Activated CD8-positive, alpha-beta memory T cell treated with anti-CD3 and anti-CD28 coated beads for 48 hours (primary cell): ENCODE measurements around the gene GLRB.
"Not testable (repeated sequence)": the region's sequence is repeated elsewhere in the genome, so short reads cannot be mapped to it uniquely, and the experiment has no call there.

Experiments used
- DNase-seq, 3 experiments: peaks; one replicate each; pipeline ENCODE4 v3.0.0-alpha.2; 2020; ENCODE audit warnings: low read depth in 2 of 3, low spot score in 2 of 3

The GLRB gene

DNA sequence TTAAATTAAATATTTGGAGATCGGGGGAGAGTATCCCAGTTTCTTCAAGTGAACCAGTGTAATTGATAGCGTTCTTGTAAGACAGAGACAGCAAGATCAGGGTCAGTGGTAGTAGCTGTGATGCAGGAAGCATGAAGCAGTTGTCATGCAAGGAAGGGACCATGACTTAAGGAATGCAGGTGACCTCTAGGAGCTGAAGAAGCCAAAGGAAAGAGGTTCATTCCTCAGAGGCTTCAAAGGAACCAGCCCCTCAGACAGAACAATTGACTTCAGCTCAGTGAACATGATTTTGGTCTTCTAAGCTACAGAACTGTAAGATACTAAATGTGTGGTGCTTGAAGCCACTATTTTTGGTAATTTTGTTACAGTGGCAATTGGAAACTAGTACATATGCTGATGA lies 51.6 kb downstream of the GLRB start:
- no peak for DNase-seq

DNA sequence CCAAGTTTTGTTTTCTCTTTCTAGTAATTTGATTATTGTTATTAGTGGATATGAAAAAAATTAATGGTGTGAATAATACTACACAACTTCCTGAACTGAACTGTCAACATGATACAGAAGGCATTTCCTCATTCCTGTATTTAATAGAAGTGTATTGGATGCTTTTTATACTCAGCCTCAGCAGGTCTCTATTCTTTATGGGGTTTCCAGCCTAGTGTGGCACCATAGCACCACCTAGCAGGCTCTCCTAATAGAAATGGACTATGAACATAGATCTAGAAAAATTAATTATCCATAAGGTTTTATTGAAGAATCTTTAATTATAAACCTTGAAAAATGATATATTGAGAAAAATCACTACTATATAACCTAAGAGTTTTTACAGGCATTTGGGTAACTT lies 52.4 kb downstream of the GLRB start:
- no peak for DNase-seq

DNA sequence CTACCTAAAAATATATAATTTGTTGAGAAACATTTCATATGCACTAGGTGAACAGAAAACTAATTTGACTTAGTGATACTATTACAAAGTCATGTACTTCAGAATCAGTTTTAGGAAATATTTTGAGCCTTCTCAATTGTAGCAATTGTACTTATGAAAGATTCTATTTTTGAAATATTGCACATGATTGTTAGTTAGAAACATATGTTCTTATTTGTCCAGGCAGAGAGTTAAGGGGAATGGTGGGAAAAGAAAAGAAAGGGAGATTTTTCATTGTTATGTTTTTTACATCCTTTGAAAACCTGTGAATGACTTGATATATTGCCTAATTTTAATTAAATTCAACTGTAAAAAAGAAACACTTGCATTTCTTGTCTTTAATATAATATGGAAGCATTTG lies 66.0 kb downstream of the GLRB start:
- no peak for DNase-seq

DNA sequence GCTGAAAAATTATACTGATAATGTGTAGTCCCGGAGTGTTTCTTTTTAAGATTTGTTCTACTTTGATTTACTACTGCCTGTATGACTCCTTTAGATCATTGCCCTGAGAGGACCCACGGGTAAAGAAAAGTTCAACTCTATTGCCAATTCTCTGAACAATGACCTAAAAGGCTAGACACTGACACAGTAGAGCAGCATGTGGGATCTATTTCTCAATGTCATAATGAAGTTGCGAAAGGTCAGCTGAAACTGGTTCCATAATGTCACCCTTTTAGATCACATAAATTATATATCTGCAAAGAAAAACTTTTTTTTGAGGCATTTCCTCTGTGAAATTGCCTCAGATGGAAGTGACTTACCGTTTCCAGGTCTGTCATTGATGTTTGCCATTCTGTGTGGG lies 67.4 kb downstream of the GLRB start:
- no peak for DNase-seq

DNA sequence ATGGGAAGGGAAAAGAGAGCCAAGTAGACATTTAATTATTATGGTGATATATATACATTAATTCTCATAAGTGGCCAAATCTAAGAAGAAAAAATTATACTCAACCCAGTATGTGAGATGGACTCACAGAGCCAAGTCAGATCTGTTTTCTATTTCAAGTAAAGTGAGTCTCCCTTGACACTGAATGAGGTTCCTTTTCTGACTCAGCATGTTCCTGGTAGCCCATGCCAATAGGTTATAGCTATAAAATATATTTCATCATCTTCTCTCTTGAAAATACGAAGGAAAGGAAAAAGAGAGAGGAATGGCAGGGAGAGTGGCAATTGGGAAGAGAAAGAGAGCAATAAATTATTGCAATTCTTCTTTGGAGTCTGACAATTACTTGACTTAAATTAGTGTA lies 75.8 kb downstream of the GLRB start:
- DNase-seq, result no peak

DNA sequence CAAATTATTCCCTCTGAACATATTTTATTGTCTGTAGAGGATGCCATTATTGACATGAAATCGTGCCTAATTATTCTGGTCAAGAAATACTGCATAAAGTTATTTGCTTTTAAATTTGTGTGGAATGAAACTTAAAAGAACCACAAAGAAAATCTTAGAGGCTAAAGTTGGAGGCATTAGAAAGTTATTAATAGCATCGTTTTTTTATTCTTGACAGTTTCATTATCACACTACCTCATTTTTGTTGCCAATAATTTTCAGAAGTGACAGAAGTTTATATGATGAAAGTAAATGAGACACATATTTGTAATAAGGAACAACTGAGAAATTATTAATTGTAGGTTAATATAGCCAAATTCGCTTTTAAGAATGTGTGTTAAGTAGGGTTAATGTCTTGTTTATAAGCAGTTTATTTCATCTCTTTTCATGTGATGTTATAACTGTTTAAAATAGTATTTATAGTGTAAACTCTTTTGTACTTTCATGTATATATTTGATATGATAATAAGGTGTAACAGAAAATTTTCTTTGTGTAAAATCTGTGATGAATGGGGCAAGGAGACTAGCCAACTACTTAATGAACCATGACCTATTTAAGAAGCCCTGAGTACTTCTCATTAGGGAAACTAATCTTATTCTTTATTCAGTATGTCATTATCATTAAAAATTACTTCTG lies 90.1 kb downstream of the GLRB start:
- DNase-seq, result no peak

DNA sequence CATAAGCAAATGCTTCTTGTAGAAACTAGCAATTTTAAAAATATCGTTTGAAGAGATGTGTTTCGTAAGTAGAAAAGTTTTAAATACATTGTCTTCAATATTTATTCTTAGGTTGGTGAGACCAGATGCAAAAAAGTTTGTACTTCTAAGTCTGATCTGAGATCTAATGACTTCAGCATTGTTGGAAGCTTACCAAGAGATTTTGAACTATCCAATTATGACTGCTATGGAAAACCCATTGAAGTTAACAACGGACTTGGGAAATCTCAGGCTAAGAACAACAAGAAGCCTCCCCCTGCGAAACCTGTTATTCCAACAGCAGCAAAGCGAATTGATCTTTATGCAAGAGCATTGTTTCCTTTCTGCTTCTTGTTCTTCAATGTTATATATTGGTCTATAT lies 94.4 kb downstream of the GLRB start:
- DNase-seq, result no peak

DNA sequence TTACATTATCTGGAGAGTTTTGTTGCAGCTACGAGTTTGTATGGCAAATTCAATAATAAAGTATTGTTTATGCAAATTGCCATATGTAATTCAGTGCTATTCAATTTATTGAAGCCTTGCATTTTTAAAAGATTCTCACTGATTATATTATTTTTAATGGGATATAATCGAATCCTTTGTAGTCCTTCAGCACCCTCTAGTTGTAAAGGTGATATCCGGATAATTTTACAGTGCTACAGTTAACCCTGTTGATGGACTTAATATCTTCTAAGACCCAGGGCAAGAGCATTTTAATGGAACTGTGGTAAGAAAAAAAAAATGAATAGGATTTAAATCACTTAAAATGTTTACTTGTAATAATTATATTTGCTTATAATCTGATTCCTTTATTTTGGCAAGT lies 96.1 kb downstream of the GLRB start:
- DNase-seq, result no peak

DNA sequence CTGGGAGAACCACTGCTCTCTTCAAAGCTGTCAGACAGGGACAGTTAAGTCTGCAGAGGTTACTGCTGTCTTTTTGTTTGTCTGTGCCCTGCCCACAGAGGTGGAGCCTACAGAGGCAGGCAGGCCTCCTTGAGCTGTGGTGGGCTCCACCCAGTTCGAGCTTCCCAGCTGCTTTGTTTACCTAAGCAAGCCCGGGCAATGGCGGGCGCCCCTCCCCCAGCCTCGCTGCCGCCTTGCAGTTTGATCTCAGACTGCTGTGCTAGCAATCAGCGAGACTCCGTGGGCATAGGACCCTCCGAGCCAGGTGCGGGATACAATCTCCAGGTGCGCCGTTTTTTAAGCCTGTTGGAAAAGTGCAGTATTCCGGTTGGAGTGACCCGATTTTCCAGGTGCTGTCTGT lies 104.3 kb downstream of the GLRB start:
- DNase-seq, result not testable (repeated sequence)

DNA sequence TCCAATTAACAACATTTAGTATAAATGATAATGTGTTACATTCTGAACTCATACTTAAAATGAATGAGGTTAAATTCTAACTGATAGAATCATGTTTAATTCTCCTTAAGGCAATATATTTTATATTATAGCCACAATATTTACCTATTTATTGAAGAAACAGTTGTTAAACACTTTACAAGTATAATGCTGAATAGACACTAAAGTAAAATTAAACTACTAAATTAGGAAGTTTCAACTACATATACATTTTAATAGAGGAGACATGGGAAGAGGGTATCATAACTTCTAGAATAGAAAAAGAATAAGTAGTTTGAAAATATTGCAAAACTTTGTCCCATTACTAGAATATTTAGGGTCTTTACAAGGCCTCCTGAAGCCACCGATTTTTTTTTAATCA lies 108.3 kb downstream of the GLRB start:
- DNase-seq, result no peak

DNA sequence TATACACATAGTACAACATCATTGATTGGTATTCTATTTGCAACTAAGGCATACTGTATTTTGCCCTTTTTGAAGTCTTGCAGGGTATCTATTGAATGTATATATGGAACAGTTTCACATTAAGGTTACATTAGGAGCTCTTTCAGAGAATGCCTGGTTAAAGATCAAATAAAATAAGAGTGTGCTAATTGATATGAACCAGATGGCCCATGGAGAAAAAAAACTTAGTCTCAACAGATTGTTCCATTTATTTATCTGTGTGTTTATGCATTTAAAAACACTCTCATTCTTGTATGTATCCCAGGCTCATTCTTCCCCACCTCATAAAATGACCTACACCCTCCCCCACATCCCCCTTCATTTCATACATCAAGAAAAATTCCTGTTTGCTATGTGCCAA lies 109.4 kb downstream of the GLRB start:
- no peak for DNase-seq

DNA sequence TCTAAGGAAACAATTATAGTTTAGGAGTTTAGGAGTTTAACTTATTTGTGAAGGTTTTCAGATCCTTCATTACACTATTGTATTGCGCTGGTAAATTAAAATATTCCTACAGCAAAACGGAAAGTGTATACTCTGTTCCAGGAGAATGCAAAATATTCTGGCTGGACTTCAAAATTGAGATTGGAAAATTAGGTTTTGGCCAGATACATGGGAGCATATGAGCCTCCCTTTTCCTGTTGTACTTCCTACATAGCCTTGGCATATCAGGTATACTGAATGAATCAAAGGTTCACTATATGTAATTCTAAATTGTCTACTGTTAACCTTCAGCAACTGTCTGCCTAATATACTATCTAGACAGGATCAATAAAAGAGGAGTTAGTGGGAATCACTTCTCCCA lies 119.4 kb downstream of the GLRB start:
- DNase-seq, result no peak

DNA sequence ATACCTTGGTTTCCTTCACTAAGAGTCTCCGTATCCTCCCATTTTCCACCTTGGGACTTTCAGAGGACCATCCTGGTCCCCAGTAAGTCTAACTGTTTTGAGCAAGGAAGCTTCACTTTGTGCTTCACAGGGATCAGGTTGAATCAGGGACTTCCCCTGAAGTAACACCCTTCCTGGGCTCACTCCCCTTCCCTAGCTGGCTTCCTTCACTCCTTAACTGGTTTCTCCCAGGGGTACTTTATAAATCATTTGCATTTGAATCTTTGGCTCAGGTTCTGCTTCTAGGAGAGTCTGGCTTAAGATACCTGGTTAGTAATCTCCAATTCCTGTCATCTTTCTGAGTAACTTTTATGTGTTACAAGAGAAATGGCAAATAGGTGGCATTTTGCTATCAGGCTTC lies 120.1 kb downstream of the GLRB start:
- DNase-seq, result no peak

DNA sequence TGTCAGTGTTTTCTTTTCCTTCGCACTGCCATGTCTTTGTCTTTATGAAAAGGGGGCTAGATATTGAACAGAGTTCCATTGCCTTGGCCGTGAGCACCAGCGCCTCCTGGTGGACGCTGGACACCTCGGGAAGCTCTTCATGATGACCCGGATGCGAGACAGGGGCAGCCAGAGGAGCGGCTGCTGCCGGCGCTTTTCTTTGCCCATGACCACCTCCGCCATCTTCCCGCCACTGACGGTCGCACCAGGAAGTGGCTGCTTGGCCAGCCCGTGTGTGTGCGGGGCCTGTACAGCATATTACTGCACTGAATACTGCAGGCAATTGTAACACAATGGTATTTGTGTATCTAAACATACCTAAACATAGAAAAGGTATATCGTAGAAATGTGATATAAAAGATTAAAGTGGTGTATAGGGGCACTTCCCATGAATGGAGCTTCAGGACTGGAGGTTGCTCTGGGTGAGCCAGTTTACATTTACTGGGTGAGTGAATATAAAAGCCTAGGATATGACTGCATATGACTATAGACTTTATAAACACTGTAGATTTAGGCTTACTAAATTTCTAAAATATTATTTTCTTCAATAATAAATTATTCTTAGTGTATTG lies 128.8 kb downstream of the GLRB start:
- DNase-seq, result no peak

DNA sequence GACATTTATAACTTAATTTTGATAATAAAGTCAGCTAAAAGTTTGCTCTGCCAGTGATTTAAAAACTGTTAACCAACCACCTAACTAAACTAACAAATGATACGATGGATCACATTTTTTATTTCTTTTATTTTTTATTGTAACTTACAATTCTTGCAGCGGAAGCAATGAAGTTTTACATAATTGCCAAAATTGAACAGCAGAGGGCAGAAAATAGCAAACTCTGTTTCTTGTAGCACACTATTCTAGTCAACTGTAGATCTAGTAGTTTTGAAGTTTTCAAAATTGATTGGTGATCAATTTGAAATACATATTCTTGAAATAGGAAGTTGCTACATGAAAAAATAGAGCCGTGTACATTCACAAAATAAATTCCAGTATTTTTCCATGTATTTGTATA lies 141.8 kb downstream of the GLRB start:
- no peak for DNase-seq

DNA sequence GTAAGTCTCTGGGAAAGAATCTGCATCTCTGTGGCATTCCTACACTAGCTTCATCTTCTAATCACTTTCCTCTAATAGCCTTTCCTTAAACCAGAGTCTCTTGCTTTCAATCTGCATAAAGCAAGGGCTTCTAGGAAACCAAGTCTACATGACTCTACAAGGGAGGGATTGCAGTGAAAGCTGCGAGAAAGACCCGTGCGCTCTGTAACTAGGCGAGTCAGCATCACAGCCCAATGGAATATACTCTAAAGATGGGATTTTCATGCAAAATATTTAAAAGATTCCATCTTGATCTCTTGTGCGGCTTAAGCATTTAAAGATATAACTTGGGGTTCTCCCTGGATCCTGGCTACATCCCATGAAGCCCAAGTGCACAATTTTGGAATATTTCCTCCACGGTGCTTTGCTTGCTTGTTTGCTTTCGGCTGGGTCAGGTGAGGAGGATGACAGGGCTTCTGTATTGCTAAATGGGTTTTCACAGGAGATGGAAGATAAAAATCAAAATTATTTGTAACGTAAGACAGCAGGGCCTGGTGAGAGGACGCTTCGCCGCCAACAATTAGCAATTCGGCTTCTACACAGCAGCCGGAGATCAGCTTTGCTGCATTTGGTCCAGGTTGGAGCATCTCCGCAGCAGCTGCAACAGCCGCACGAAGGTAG lies 143.9 kb downstream of the GLRB start:
- DNase-seq, result no peak

DNA sequence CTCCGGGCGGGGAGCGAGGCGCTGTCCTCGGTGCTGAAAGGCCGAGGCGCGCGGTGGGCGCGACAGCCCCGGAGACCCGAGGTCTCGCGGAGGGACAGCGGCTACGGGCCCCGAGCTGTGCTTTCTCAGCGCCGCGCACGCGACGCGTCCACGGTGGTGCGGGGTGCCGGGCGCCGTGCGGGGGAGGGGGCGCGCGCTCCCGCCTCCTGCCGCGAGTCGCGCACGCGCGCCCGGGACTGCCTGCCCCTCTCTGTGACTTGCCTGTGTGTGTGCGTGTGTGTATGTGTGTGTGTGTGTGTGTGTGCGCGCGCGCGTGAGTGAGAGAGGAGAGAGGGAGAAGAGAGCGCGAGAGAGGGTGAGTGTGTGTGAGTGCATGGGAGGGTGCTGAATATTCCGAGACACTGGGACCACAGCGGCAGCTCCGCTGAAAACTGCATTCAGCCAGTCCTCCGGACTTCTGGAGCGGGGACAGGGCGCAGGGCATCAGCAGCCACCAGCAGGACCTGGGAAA lies 144.5 kb downstream of the GLRB start, which contains the start of gene GRIA2:
GRIA2 (plus strand) TSS at position 358 of the 511 bp plus-strand sequence. CDS start 315 bp downstream, outside the sequence.
- no peak for DNase-seq

DNA sequence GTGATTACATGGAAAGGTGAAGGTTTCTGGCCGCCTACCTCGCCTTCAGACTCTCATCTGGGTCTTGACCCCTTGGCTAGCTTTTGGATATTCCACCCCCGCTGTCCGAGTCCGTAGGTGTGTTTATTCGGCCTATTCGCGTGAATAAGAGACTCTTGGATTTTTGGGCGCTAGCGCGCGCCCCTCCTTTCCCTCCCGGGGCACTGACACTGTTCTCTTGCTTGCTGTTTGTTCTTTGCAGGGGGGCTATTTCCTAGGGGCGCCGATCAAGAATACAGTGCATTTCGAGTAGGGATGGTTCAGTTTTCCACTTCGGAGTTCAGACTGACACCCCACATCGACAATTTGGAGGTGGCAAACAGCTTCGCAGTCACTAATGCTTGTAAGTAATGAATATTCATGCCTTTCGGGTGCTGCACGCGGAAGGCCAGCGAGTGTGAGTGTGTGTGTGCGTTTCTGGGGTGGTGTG lies 145.5 kb downstream of the GLRB start:
- DNase-seq, result no peak
